ENCODE data around the gene ABITRAM. TPM values are rescaled to one million over a fixed set of nuclear protein-coding genes. Genes with fewer than 3 reads are reported as not detected.

Gene ABITRAM
- total and polyA plus RNA-seq, 2 of the 13 experiments (the other 11 are each of a cell fraction or from before 2014, with no cell fraction given): 10.2 to 21.6 TPM

DNA sequence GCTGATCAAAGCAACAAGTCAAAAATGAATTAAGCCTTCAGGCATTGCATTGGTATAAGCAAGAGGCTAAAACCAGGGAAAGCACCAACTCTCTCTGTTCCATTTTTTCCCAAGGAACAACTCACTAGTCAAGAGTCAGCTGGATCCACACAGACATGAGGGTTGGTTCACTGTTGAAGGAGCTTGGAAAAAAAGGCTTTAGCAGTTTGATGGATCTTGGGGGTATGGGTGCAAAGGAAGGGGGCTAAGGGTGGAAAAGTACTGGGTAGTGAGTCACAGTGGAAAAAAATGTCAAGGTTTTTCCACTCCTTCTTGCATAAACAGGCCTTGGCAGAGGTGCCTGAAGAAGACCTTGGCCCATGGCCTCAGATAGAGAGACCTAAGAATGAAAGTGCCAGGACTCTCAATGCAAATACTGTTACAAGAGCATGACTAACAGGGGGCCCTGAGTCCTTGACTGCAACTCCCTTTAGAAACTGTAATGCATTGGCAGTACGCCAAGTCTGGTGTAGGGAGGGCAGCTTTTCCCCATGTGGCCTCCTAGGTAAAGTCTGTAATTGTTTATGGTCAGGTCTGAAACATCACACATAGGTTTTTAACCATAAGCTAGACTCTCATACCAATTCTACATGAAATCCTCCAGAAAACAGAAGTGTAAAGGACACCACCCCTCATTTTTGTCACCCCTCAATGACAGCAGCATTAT is 48.4 kb upstream of the ABITRAM start (continued):
- TF ChIP-seq RARG (CRISPR knock-in tag; IDR thresholded peaks at IDR 0.05; ENCODE audit: low read depth): 0 out of 2 replicates have a peak, but pooled peaks have one; percentile 84
- peak; percentile 62; the same call in 1 of the 2 replicates for TF ChIP-seq ZNF136 (CRISPR knock-in tag; IDR thresholded peaks at IDR 0.05; ENCODE audit: low read depth)
- peak; percentile 45; the same call in 1 of the 2 replicates for TF ChIP-seq ZNF761 (CRISPR knock-in tag; conservative IDR thresholded peaks at IDR 0.05)
- TF ChIP-seq HDAC2 (CRISPR knock-in tag; IDR thresholded peaks at IDR 0.05): peak; percentile 99
- no peak for TF ChIP-seq MXD3 (CRISPR knock-in tag; IDR thresholded peaks at IDR 0.05)
- TF ChIP-seq ZFP82 (CRISPR knock-in tag; IDR thresholded peaks at IDR 0.05; ENCODE audit: borderline replicate concordance): peak; percentile 78; the same call in 1 of the 2 replicates
- TF ChIP-seq ZNF326 (CRISPR knock-in tag; IDR thresholded peaks at IDR 0.05; ENCODE audit: borderline replicate concordance): no peak
- TF ChIP-seq ZFP36L2 (CRISPR knock-in tag; IDR thresholded peaks at IDR 0.05): peak; percentile 65; the same call in 1 of the 2 replicates
- no peak for TF ChIP-seq MBNL3 (CRISPR knock-in tag; conservative IDR thresholded peaks at IDR 0.05)
- TF ChIP-seq, protein P1, sequence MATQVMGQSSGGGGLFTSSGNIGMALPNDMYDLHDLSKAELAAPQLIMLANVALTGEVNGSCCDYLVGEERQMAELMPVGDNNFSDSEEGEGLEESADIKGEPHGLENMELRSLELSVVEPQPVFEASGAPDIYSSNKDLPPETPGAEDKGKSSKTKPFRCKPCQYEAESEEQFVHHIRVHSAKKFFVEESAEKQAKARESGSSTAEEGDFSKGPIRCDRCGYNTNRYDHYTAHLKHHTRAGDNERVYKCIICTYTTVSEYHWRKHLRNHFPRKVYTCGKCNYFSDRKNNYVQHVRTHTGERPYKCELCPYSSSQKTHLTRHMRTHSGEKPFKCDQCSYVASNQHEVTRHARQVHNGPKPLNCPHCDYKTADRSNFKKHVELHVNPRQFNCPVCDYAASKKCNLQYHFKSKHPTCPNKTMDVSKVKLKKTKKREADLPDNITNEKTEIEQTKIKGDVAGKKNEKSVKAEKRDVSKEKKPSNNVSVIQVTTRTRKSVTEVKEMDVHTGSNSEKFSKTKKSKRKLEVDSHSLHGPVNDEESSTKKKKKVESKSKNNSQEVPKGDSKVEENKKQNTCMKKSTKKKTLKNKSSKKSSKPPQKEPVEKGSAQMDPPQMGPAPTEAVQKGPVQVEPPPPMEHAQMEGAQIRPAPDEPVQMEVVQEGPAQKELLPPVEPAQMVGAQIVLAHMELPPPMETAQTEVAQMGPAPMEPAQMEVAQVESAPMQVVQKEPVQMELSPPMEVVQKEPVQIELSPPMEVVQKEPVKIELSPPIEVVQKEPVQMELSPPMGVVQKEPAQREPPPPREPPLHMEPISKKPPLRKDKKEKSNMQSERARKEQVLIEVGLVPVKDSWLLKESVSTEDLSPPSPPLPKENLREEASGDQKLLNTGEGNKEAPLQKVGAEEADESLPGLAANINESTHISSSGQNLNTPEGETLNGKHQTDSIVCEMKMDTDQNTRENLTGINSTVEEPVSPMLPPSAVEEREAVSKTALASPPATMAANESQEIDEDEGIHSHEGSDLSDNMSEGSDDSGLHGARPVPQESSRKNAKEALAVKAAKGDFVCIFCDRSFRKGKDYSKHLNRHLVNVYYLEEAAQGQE (IDR thresholded peaks at IDR 0.05; ENCODE audit: borderline replicate concordance in 1 of 2, low read depth in 1 of 2, low read length in 2 of 2): peak in 1 of 2 experiments; percentile 76; a peak in 2 of 4 replicates
- TF ChIP-seq BCL6 (CRISPR knock-in tag; IDR thresholded peaks at IDR 0.05): peak; percentile 95
- TF ChIP-seq SNRNP70 (IDR thresholded peaks at IDR 0.05; ENCODE audit: low read depth, low read length): no peak
- no peak for TF ChIP-seq GABPA (IDR thresholded peaks at IDR 0.05; ENCODE audit: low read depth, low read length)
- TF ChIP-seq GABPA (CRISPR knock-in tag; IDR thresholded peaks at IDR 0.05; ENCODE audit: low read depth): peak; percentile 56; the same call in 1 of the 2 replicates
- 0 out of 2 replicates have a peak, but pooled peaks have one; percentile 79 for TF ChIP-seq HOXD1 (CRISPR knock-in tag; IDR thresholded peaks at IDR 0.05)
- TF ChIP-seq PPARG (CRISPR knock-in tag; conservative IDR thresholded peaks at IDR 0.05): peak; percentile 96
- TF ChIP-seq MNT (IDR thresholded peaks at IDR 0.05): peak; percentile 51
- 0 out of 2 replicates have a peak, but pooled peaks have one; percentile 37 for TF ChIP-seq ZNF816 (CRISPR knock-in tag; IDR thresholded peaks at IDR 0.05; ENCODE audit: borderline replicate concordance)
- TF ChIP-seq DNMT3B (CRISPR knock-in tag; conservative IDR thresholded peaks at IDR 0.05): peak; percentile 88; the same call in 1 of the 2 replicates
- peak; percentile 88 for TF ChIP-seq SOX13 (IDR thresholded peaks at IDR 0.05)
- peak in 1 of 2 experiments; percentile 96; a peak in 2 of 4 replicates for TF ChIP-seq SOX13 (CRISPR knock-in tag; conservative IDR thresholded peaks at IDR 0.05 in 1 of 2, IDR thresholded peaks at IDR 0.05 in 1 of 2)
- TF ChIP-seq, protein P2, sequence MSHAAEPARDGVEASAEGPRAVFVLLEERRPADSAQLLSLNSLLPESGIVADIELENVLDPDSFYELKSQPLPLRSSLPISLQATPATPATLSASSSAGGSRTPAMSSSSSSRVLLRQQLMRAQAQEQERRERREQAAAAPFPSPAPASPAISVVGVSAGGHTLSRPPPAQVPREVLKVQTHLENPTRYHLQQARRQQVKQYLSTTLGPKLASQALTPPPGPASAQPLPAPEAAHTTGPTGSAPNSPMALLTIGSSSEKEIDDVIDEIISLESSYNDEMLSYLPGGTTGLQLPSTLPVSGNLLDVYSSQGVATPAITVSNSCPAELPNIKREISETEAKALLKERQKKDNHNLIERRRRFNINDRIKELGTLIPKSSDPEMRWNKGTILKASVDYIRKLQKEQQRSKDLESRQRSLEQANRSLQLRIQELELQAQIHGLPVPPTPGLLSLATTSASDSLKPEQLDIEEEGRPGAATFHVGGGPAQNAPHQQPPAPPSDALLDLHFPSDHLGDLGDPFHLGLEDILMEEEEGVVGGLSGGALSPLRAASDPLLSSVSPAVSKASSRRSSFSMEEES (CRISPR knock-in tag; IDR thresholded peaks at IDR 0.05): peak; percentile 93
- peak; percentile 91; the same call in 1 of the 2 replicates for TF ChIP-seq REPIN1 (CRISPR knock-in tag; IDR thresholded peaks at IDR 0.05; ENCODE audit: borderline replicate concordance, low read depth)
